GM23248 (cell line): ENCODE data around the gene COL18A1.

Experiments used
- EZH2 ChIP-seq: fragments of 200-600 bp; sonication (generic); IDR thresholded peaks from 2 replicates; pipeline ENCODE4 v1.6.1; 2018; ENCODE audit warnings: antibody characterized with exemption, mild to moderate bottlenecking; ENCODE audit not compliant: insufficient read depth, poor library complexity, severe bottlenecking
- EZH2phosphoT487 ChIP-seq: fragments of 200-600 bp; sonication (generic); IDR thresholded peaks from 2 replicates; pipeline ENCODE4 v1.6.1; 2018; ENCODE audit warnings: antibody characterized with exemption, moderate library complexity, mild to moderate bottlenecking, low read depth; ENCODE audit not compliant: insufficient read depth

DNA sequence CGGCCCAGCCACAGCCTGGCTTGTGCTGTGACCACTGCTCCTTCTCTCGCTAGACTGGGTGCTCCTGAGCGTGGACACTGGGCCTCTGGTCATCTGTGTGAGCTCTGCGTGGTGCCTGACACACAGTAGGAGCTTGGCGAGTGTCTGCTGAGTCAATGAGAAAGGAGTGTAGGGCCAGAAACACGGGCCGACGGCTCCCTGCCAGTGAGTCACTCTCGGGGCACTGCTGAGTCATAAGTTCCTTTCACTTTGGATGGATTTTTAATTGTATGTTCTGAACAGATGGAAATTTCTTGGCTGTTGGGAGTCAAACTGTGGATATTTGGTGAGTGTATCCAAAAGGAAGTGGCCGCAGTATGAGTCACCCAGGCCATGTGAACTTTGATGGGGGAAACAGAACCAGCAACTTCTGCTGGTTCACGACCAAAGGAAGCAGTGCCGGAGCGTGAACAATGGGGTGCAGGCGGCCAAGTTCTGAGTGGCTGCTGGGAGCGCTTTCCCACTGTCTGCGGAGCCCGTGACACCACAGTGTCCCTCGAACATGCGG lies 41.0 kb upstream of the COL18A1 start:
- TF ChIP-seq EZH2 (no peak), EZH2phosphoT487 (no peak)
